PC-3 (cell line): ENCODE data around the gene HNRNPH2. TPM values are rescaled to one million over a fixed set of nuclear protein-coding genes. Genes with fewer than 3 reads are reported as not detected.

Experiments used
- total RNA-seq: library from RNA; depleted of rRNA; stranded (reverse); fragments of >200 nt; gene quantifications from 2 replicates; pipeline ENCODE4 v1.2.3, GENCODE V29; 2014; rRNA removed

Gene HNRNPH2
- total RNA-seq, 1 experiment from 2014 or later: 54.8 TPM

Other genes starting within 250 kb of the HNRNPH2 start
- gene DRP2, start 188.4 kb upstream of the HNRNPH2 start, total RNA-seq: 0.15 and 0.58 TPM in 2 replicates
- 0.35 TPM in 1 of 2 replicates, not detected in the other for gene TAF7L, start 116.9 kb upstream of the HNRNPH2 start, total RNA-seq
- 5.0 and 7.8 TPM in 2 replicates for gene TIMM8A, start 59.5 kb upstream of the HNRNPH2 start, total RNA-seq
- gene BTK, start 22.0 kb upstream of the HNRNPH2 start, total RNA-seq: not detected in 2 replicates
- gene RPL36A, start 17.2 kb upstream of the HNRNPH2 start, total RNA-seq: 914 and 1,023 TPM in 2 replicates
- 41.9 and 54.8 TPM in 2 replicates for gene GLA, start 297 bp upstream of the HNRNPH2 start, total RNA-seq
- gene ARMCX4, start 77.2 kb downstream of the HNRNPH2 start, total RNA-seq: not detected in 2 replicates
- gene ARMCX1, start 142.3 kb downstream of the HNRNPH2 start, total RNA-seq: not detected in 2 replicates
- gene ARMCX6, start 209.8 kb downstream of the HNRNPH2 start, total RNA-seq: 33.7 and 52.8 TPM in 2 replicates
- 13.6 and 16.0 TPM in 2 replicates for gene ARMCX3, start 214.9 kb downstream of the HNRNPH2 start, total RNA-seq